Mesenchymal stem cell (in vitro differentiated cells and primary cell): ENCODE data around the gene CFI.

Source experiments
- DNase-seq: peaks from one replicate; pipeline ENCODE4 v3.0.0-alpha.2; 2013
- H2AFZ ChIP-seq: one replicate; pipeline ENCODE4 v1.6.1; 2013; ENCODE audit warnings: low read depth, mild to moderate bottlenecking, control low read depth, inconsistent platforms, low read length, moderate library complexity
- H2AK5ac ChIP-seq: 2 replicates; pipeline ENCODE4 v1.6.1; 2013; ENCODE audit warnings: low read length, moderate library complexity, mild to moderate bottlenecking, inconsistent platforms; ENCODE audit not compliant: severe bottlenecking
- H2BK120ac ChIP-seq: one replicate; pipeline ENCODE4 v1.6.1; 2013; ENCODE audit warnings: low read depth, mild to moderate bottlenecking, inconsistent platforms, low read length, moderate library complexity
- H2BK12ac ChIP-seq, 2 experiments: one replicate each; pipeline ENCODE4 v1.6.1; 2013; ENCODE audit warnings: inconsistent platforms in 2 of 2, low read length in 2 of 2, mild to moderate bottlenecking in 2 of 2, moderate library complexity in 2 of 2, control low read depth in 1 of 2
- H2BK15ac ChIP-seq: one replicate; pipeline ENCODE4 v1.6.1; 2013; ENCODE audit warnings: mild to moderate bottlenecking, low read depth, inconsistent platforms; ENCODE audit not compliant: poor library complexity, severe bottlenecking
- H2BK5ac ChIP-seq: 2 replicates; pipeline ENCODE4 v1.6.1; 2013; ENCODE audit warnings: low read depth, mild to moderate bottlenecking, low read length, control low read depth, inconsistent platforms; ENCODE audit not compliant: poor library complexity, severe bottlenecking
- H3K14ac ChIP-seq, 2 experiments: one replicate each; pipeline ENCODE4 v1.6.1; 2013; ENCODE audit warnings: inconsistent platforms in 2 of 2, low read length in 2 of 2, control low read depth in 1 of 2, mild to moderate bottlenecking in 1 of 2, moderate library complexity in 1 of 2
- H3K18ac ChIP-seq, 2 experiments: one replicate each; pipeline ENCODE4 v1.6.1; 2013; ENCODE audit warnings: inconsistent platforms in 2 of 2, low read length in 2 of 2, control low read depth in 1 of 2, low read depth in 1 of 2, mild to moderate bottlenecking in 1 of 2
- H3K23ac ChIP-seq, 2 experiments: one replicate each; pipeline ENCODE4 v1.6.1; 2013; ENCODE audit warnings: inconsistent platforms in 2 of 2, low read length in 2 of 2, mild to moderate bottlenecking in 2 of 2, moderate library complexity in 2 of 2, control low read depth in 1 of 2
- H3K27ac ChIP-seq: 2 replicates; pipeline ENCODE4 v1.5.1; 2013; ENCODE audit warnings: mild to moderate bottlenecking, moderate library complexity, low read length, control low read depth, inconsistent platforms; ENCODE audit not compliant: poor library complexity, severe bottlenecking
- H3K27me3 ChIP-seq, 2 experiments: 2 replicates each; pipeline versions ENCODE4 v1.6.1 to v1.7.0; 2013; ENCODE audit warnings: low read length in 2 of 2, mild to moderate bottlenecking in 2 of 2, moderate library complexity in 2 of 2, control low read depth in 1 of 2, inconsistent platforms in 1 of 2; ENCODE audit not compliant: control insufficient read depth in 1 of 2, insufficient read depth in 1 of 2
- H3K36me3 ChIP-seq, 2 experiments: 2 replicates each; pipeline versions ENCODE4 v1.6.1 to v1.7.0; 2013; ENCODE audit warnings: low read length in 2 of 2, control low read depth in 1 of 2, inconsistent platforms in 1 of 2, low read depth in 1 of 2, mild to moderate bottlenecking in 1 of 2; ENCODE audit not compliant: insufficient read depth in 2 of 2, control insufficient read depth in 1 of 2
- H3K4ac ChIP-seq, 2 experiments: one replicate each; pipeline ENCODE4 v1.6.1; 2013; ENCODE audit warnings: inconsistent platforms in 2 of 2, low read length in 2 of 2, mild to moderate bottlenecking in 2 of 2, moderate library complexity in 2 of 2, control low read depth in 1 of 2, low read depth in 1 of 2
- H3K4me1 ChIP-seq: 2 replicates; pipeline ENCODE4 v1.6.1; 2013; ENCODE audit warnings: low read depth, low read length, control low read depth; ENCODE audit not compliant: control insufficient read depth, insufficient read depth
- H3K4me2 ChIP-seq: 2 replicates; pipeline ENCODE4 v1.6.1; 2013; ENCODE audit warnings: low read length, mild to moderate bottlenecking, inconsistent platforms; ENCODE audit not compliant: poor library complexity, severe bottlenecking
- H3K4me3 ChIP-seq, 2 experiments: 2 replicates each; pipeline versions ENCODE4 v1.5.1 to v1.7.0; 2013; ENCODE audit warnings: low read length in 2 of 2, mild to moderate bottlenecking in 2 of 2, control low read depth in 1 of 2, low read depth in 1 of 2; ENCODE audit not compliant: insufficient read depth in 1 of 2
- H3K79me1 ChIP-seq: replicated peaks from 2 replicates; pipeline ENCODE4 v1.6.1; 2013; ENCODE audit warnings: mild to moderate bottlenecking, control low read depth, low read length, inconsistent platforms; ENCODE audit not compliant: poor library complexity, severe bottlenecking
- H3K9ac ChIP-seq: 2 replicates; pipeline ENCODE4 v1.7.0; 2013; ENCODE audit warnings: mild to moderate bottlenecking, low read length, moderate library complexity
- H3K9me3 ChIP-seq: 2 replicates; pipeline ENCODE4 v1.7.0; 2013; ENCODE audit warnings: mild to moderate bottlenecking, low read length; ENCODE audit not compliant: control insufficient read depth
- H4K8ac ChIP-seq: one replicate; pipeline ENCODE4 v1.6.1; 2013; ENCODE audit warnings: inconsistent platforms, mild to moderate bottlenecking, low read length, moderate library complexity
- H4K91ac ChIP-seq: one replicate; pipeline ENCODE4 v1.6.1; 2013; ENCODE audit warnings: mild to moderate bottlenecking, low read length, inconsistent platforms
- WGBS: methylation state at CpG from one replicate; pipeline ENCODE4 v1.1.7; 2013; ENCODE audit warnings: mixed read lengths; 5-methylcytosine and 5-hydroxymethylcytosine counted together

CFI gene

DNA sequence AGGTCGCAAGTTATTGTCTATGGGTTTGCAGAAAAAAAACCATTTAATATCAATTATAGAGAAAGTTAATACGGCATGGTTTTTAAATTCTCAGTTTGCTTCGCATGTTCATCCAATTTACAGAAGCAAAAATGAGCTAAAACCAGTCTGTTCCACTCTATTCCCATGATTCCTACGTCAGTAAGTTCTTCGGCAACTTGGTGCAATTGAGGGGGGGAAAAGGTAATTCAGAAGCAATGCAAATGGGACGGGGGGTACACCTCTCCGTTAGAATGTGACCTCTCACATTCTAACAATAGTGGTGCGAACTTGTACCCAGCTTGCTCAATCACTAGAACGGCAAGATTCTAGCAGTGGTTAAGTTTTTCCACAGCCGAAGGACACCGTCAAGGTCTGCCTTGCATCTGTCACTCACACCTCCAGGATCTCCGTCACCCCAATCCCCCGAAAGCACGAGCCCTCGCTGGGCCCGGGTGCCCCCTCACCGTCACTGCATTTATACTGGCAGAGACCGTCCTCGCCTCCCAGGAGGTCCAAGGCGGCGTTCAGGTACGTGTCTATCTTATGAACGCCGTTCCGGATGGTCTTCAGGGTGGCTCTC, 72.6 kb downstream of the CFI start:
- H4K91ac ChIP-seq = no peak overlapping the region
- peak overlapping the region; percentile 93 for H3K9ac ChIP-seq
- H2AK5ac ChIP-seq = no peak overlapping the region
- DNase-seq = peak; percentile 33
- H3K23ac ChIP-seq = no peak overlapping the region
- peak overlapping the region in 1 of 2 experiments; percentile 19 for H3K4ac ChIP-seq
- H3K14ac ChIP-seq = peak overlapping the region in 1 of 2 experiments; percentile 87
- WGBS = 1% methylated on average over 21 of the region's 25 CpGs
- H4K8ac ChIP-seq = no peak overlapping the region
- H3K18ac ChIP-seq = peak overlapping the region in 1 of 2 experiments; percentile 98
- H3K4me3 ChIP-seq = peak overlapping the region; percentile 84 to 95
- peaks cover 19% of the 10 kb centered on the region for H3K79me1 ChIP-seq
- H2AFZ ChIP-seq = peak overlapping the region; percentile 100
- H3K27me3 ChIP-seq = no peaks in the 10 kb centered on the region
- no peak overlapping the region for H2BK15ac ChIP-seq
- H3K36me3 ChIP-seq = no peaks in the 10 kb centered on the region
- no peak overlapping the region for H2BK120ac ChIP-seq
- H3K9me3 ChIP-seq = no peaks in the 10 kb centered on the region
- no peak overlapping the region for H2BK5ac ChIP-seq
- no peak overlapping the region for H2BK12ac ChIP-seq
- H3K4me1 ChIP-seq = peaks cover 3% of the 10 kb centered on the region
- H3K4me2 ChIP-seq = peak overlapping the region; percentile 88
- H3K27ac ChIP-seq = no peak overlapping the region

DNA sequence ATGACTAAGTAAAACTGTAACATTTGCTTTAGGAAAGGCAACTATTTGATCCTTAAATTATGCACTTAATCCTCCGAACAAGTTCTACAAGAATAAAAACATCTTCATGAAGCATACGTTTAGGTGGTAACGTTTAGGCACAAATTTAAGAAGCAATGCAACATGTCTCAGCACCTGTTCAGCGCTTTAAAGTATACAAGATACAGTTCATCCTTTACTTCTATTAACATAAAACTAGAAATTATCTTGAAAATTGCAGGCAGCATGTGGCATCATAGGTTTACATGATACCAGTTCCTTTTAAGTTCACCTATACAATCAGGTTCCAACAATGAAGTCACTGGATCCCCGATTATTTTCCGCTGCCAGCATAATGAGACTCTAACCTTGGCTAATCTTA, 73.4 kb downstream of the CFI start:
- no peak overlapping the region for H2AFZ ChIP-seq
- H3K4me2 ChIP-seq = no peak overlapping the region
- H3K79me1 ChIP-seq = peaks cover 21% of the 10 kb centered on the region
- no peak for DNase-seq
- peak overlapping the region; percentile 93 for H3K9ac ChIP-seq
- H3K36me3 ChIP-seq = no peaks in the 10 kb centered on the region
- H2BK12ac ChIP-seq = no peak overlapping the region
- no peak overlapping the region for H2BK5ac ChIP-seq
- no peaks in the 10 kb centered on the region for H3K9me3 ChIP-seq
- peak overlapping the region in 1 of 2 experiments; percentile 84 for H3K4me3 ChIP-seq
- 72% methylated on average over 5 of the region's 6 CpGs for whole genome bisulfite sequencing
- H2BK15ac ChIP-seq = no peak overlapping the region
- H4K91ac ChIP-seq = no peak overlapping the region
- H3K4me1 ChIP-seq = peaks cover 3% of the 10 kb centered on the region
- H2AK5ac ChIP-seq = no peak overlapping the region
- H4K8ac ChIP-seq = no peak overlapping the region
- H3K27ac ChIP-seq = no peak overlapping the region
- H3K23ac ChIP-seq = no peak overlapping the region
- H3K18ac ChIP-seq = no peak overlapping the region
- H3K4ac ChIP-seq = no peak overlapping the region
- H2BK120ac ChIP-seq = no peak overlapping the region
- H3K27me3 ChIP-seq = no peaks in the 10 kb centered on the region
- no peak overlapping the region for H3K14ac ChIP-seq

DNA sequence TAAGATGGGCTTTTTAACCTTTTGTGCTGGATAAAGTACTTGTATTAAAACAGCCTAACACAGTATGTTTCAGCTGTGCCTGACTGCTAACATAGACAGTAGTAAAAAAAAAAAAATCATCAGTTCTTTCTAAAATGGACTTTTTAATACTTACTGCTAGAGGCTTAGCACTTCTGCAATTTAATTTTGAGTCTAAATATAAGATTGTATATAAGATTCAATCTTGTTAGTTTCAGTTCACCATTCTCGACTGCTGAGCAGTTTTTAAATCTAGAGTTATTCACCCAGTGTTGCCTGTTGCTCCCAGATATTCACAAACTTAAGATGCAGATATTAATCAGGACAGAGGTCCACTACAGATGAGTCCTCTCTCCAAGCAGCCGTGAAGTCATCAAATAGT, 78.7 kb downstream of the CFI start:
- WGBS = 100% methylated on average over 2 of the region's 2 CpGs
- DNase-seq = no peak
- no peaks in the 10 kb centered on the region for H3K9me3 ChIP-seq

DNA sequence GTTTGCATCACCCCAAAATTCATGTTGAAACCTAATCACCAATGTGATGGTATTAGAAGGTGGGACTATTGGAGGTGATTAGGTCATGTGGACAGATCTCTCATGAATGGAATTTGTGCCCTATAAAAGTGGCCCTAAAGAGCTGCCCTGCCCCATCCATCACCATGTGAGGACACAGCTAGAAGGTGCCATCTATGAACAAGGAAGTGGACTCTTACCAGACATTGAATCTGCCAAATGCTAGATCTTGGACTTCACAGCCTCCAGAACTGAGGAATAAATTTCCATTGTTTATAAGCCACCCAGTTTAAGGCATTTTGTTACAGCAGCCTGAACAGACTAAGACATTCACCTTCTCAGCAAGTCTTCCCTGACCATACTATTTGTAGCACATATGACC, 79.4 kb downstream of the CFI start:
- Histone ChIP-seq H3K18ac (no peak overlapping the region), H3K9ac (no peak overlapping the region), H3K79me1 (peaks cover 17% of the 10 kb centered on the region), H2AK5ac (no peak overlapping the region), H3K23ac (no peak overlapping the region), H3K4me3 (no peak overlapping the region), H2BK15ac (no peak overlapping the region), H3K14ac (no peak overlapping the region), H3K4me2 (no peak overlapping the region), H4K8ac (no peak overlapping the region), H2AFZ (no peak overlapping the region), H2BK120ac (no peak overlapping the region), H3K4ac (no peak overlapping the region), H3K9me3 (no peaks in the 10 kb centered on the region), H2BK5ac (no peak overlapping the region), H3K36me3 (peaks cover 0 to 2% of the 10 kb centered on the region in 2 experiments), H2BK12ac (no peak overlapping the region), H3K27ac (no peak overlapping the region), H3K4me1 (no peaks in the 10 kb centered on the region), H4K91ac (no peak overlapping the region), H3K27me3 (no peaks in the 10 kb centered on the region)
- no peak for DNase-seq

More for the DNA sequence above, 78.7 kb downstream of the CFI start:
- no peak overlapping the region for H3K4ac ChIP-seq
- no peak overlapping the region for H2BK12ac ChIP-seq
- H2AFZ ChIP-seq = no peak overlapping the region
- H2BK120ac ChIP-seq = no peak overlapping the region
- H3K79me1 ChIP-seq = peaks cover 20% of the 10 kb centered on the region
- no peak overlapping the region for H3K23ac ChIP-seq
- H3K4me1 ChIP-seq = peaks cover 1% of the 10 kb centered on the region
- H2BK15ac ChIP-seq = no peak overlapping the region
- no peak overlapping the region for H3K4me3 ChIP-seq
- H3K18ac ChIP-seq = no peak overlapping the region
- no peaks in the 10 kb centered on the region for H3K27me3 ChIP-seq
- H4K91ac ChIP-seq = no peak overlapping the region
- H3K4me2 ChIP-seq = no peak overlapping the region
- no peak overlapping the region for H4K8ac ChIP-seq
- H2AK5ac ChIP-seq = no peak overlapping the region
- H3K9ac ChIP-seq = no peak overlapping the region
- H2BK5ac ChIP-seq = no peak overlapping the region
- H3K14ac ChIP-seq = no peak overlapping the region
- no peaks in the 10 kb centered on the region for H3K36me3 ChIP-seq
- no peak overlapping the region for H3K27ac ChIP-seq
